Bone marrow (tissue), 2 donors: ENCODE measurements around the gene TTC39B.
A peak's percentile ranks its signal among the peaks of the same experiment; 100 is the strongest.

ENCODE experiments used
- DNase-seq, 2 donors: peaks; one replicate each; lab custom pipeline; 2025; lab: John Stamatoyannopoulos, UW

The TTC39B gene

GRCh38 chr9:15225564-15226126 is 81.4 kb downstream of the TTC39B start:
- DNase-seq, result no peak

- DNase-seq, result no peak
Measured at GRCh38 chr9:15222313-15222712, 84.7 kb downstream of the TTC39B start.

GRCh38 chr9:15221746-15222145 is 85.3 kb downstream of the TTC39B start:
- no peak for DNase-seq

GRCh38 chr9:15220658-15221318 is 86.2 kb downstream of the TTC39B start:
- DNase-seq, result no peak

- no peak for DNase-seq
Measured at GRCh38 chr9:15219546-15219945, 87.5 kb downstream of the TTC39B start.

GRCh38 chr9:15218994-15219393 is 88.0 kb downstream of the TTC39B start:
- no peak for DNase-seq

GRCh38 chr9:15213249-15213648 is 93.8 kb downstream of the TTC39B start:
- no peak for DNase-seq

GRCh38 chr9:15211815-15212495 is 95.1 kb downstream of the TTC39B start:
- no peak for DNase-seq

- DNase-seq, result peak in 1 of 2 donors; percentile 21
Measured at GRCh38 chr9:15211160-15211814, 95.7 kb downstream of the TTC39B start.

GRCh38 chr9:15206903-15207696 is 99.9 kb downstream of the TTC39B start:
- no peak for DNase-seq

- DNase-seq, result no peak
Measured at GRCh38 chr9:15205632-15206420, 101.2 kb downstream of the TTC39B start.

GRCh38 chr9:15203581-15203980 is 103.4 kb downstream of the TTC39B start:
- DNase-seq, result no peak

- no peak for DNase-seq
Measured at GRCh38 chr9:15200111-15200510, 106.9 kb downstream of the TTC39B start.

- DNase-seq, result no peak
Measured at GRCh38 chr9:15192856-15193255, 114.2 kb downstream of the TTC39B start.

GRCh38 chr9:15191378-15191777 is 115.6 kb downstream of the TTC39B start:
- no peak for DNase-seq

GRCh38 chr9:15189481-15189880 is 117.5 kb downstream of the TTC39B start:
- no peak for DNase-seq

GRCh38 chr9:15187589-15187988 is 119.4 kb downstream of the TTC39B start:
- DNase-seq, result no peak

GRCh38 chr9:15182730-15183129 is 124.3 kb downstream of the TTC39B start:
- DNase-seq, result no peak

- no peak for DNase-seq
Measured at GRCh38 chr9:15182101-15182551, 124.9 kb downstream of the TTC39B start.

- no peak for DNase-seq
Measured at GRCh38 chr9:15180124-15180523, 126.9 kb downstream of the TTC39B start.

- DNase-seq, result no peak
Measured at GRCh38 chr9:15178631-15179030, 128.4 kb downstream of the TTC39B start.
